ENCODE measurements around the gene WNK2.
"Not testable (repeated sequence)": the region's sequence is repeated elsewhere in the genome, so short reads cannot be mapped to it uniquely, and the experiment has no call there.

Gene WNK2

GRCh38 chr9:93325307-93326035 lies 141.5 kb downstream of the WNK2 start:
- no peak overlapping the region for H3K27ac ChIP-seq
- ChIA-PET CTCF (no interaction called here), POLR2A (ENCODE audit: low non-redundant PET) (no interaction called here)
- no peak for DNase-seq (ENCODE audit: low spot score)
- no peak for TF ChIP-seq CTCF (conservative IDR thresholded peaks at IDR 0.05; ENCODE audit: low read depth)

GRCh38 chr9:93326056-93326455 lies 142.1 kb downstream of the WNK2 start:
- no peak for DNase-seq (ENCODE audit: low spot score)
- no peak overlapping the region for H3K27ac ChIP-seq
- TF ChIP-seq CTCF (conservative IDR thresholded peaks at IDR 0.05; ENCODE audit: low read depth): no peak
- CTCF ChIA-PET: interaction anchor here (0.6 to 1.0 kb wide), 2 partner anchors 21 to 323 kb away, joined by 3 read pairs; no protein-coding TSS in a partner anchor
- POLR2A ChIA-PET (ENCODE audit: low non-redundant PET): no interaction called here

- TF ChIP-seq CTCF (conservative IDR thresholded peaks at IDR 0.05; ENCODE audit: low read depth): no peak
- no peak for DNase-seq (ENCODE audit: low spot score)
- no peak overlapping the region for H3K27ac ChIP-seq
- ChIA-PET CTCF (interaction anchor here (0.6 to 1.0 kb wide), 3 partner anchors 22 to 324 kb away, joined by 3 read pairs; no protein-coding TSS in a partner anchor), POLR2A (ENCODE audit: low non-redundant PET) (no interaction called here)
These were observed 142.7 kb downstream of the WNK2 start for GRCh38 chr9:93326654-93327053.

- ChIA-PET CTCF (interaction anchor here (0.6 to 1.1 kb wide), 5 partner anchors 12 to 218 kb away, joined by 3 to 4 read pairs (median 3); no protein-coding TSS in a partner anchor), POLR2A (ENCODE audit: low non-redundant PET) (no interaction called here)
- DNase-seq (ENCODE audit: low spot score): peak; percentile 60
- H3K27ac ChIP-seq: no peak overlapping the region
- no peak for TF ChIP-seq CTCF (conservative IDR thresholded peaks at IDR 0.05; ENCODE audit: low read depth)
These were observed 145.8 kb downstream of the WNK2 start for GRCh38 chr9:93329629-93330280.

- CTCF ChIA-PET: interaction anchor here (0.5 kb wide), 1 partner anchor 826 kb away, joined by 3 read pairs; no protein-coding TSS in a partner anchor
- no peak for DNase-seq (ENCODE audit: low spot score)
- TF ChIP-seq CTCF (conservative IDR thresholded peaks at IDR 0.05; ENCODE audit: low read depth): no peak
- POLR2A ChIA-PET (ENCODE audit: low non-redundant PET): interaction anchor here (0.7 kb wide), 1 partner anchor 234 kb away, joined by 3 read pairs; no protein-coding TSS in a partner anchor
- no peak overlapping the region for H3K27ac ChIP-seq
These were observed 148.4 kb downstream of the WNK2 start for GRCh38 chr9:93332317-93332716.

GRCh38 chr9:93336720-93337119 lies 152.8 kb downstream of the WNK2 start:
- ChIA-PET CTCF (no interaction called here), POLR2A (ENCODE audit: low non-redundant PET) (interaction anchor here (0.6 kb wide), 1 partner anchor 162 kb away, joined by 3 read pairs; no protein-coding TSS in a partner anchor)
- TF ChIP-seq CTCF (conservative IDR thresholded peaks at IDR 0.05; ENCODE audit: low read depth): no peak
- no peak for DNase-seq (ENCODE audit: low spot score)
- no peak overlapping the region for H3K27ac ChIP-seq

- DNase-seq (ENCODE audit: low spot score); CTCF ChIA-PET; POLR2A ChIA-PET (ENCODE audit: low non-redundant PET); H3K27ac ChIP-seq: not testable (repeated sequence)
These were observed 154.3 kb downstream of the WNK2 start for GRCh38 chr9:93338196-93338595.

Data from RWPE1 (cell line).